Endothelial cell of umbilical vein (primary cell): ENCODE data around the gene SGK1. TPM values are rescaled to one million over a fixed set of nuclear protein-coding genes. Genes with fewer than 3 reads are reported as not detected.

Experiments used
- BruUV-seq: library from RNA; stranded (reverse); fragments of 400-500 nt; replicated peaks from 2 replicates; lab custom pipeline; 2021; lab: Mats Ljungman, UMichigan
- CTCF ChIA-PET: fragments of 300-600, 350-600 bp; sonication (Branson Sonifier 250); formaldehyde crosslinking; loops from one replicate; lab custom pipeline; 2021; ENCODE audit warnings: antibody characterized with exemption, inconsistent platforms; lab: Charles Lee
- POLR2A ChIA-PET: fragments of 300-600, 350-600 bp; sonication (Branson Sonifier 250); formaldehyde crosslinking; loops from one replicate; lab custom pipeline; 2021; ENCODE audit warnings: antibody characterized with exemption, inconsistent platforms; lab: Charles Lee
- DNase-seq: peaks from one replicate; pipeline ENCODE4 v3.0.0-alpha.2; 2011; ENCODE audit warnings: low read depth, low spot score
- FAIRE-seq: peaks from 2 replicates; lab custom pipeline; 2011; peaks lifted over from hg19 to GRCh38; lab: Jason Lieb, UNC
- H2AFZ ChIP-seq: 2 replicates; pipeline ENCODE4 v1.6.0; 2012; ENCODE audit warnings: low read depth, low read length, control low read depth, inconsistent platforms
- H3K27ac ChIP-seq: 2 replicates; pipeline ENCODE4 v1.5.1; 2011; ENCODE audit warnings: low read depth, mild to moderate bottlenecking, control low read depth, low read length, moderate library complexity; ENCODE audit not compliant: insufficient read depth
- H3K27me3 ChIP-seq, 2 experiments: 2 replicates each; pipeline versions ENCODE4 v1.6.0 to v1.6.1; 2011; ENCODE audit warnings: low read length in 2 of 2, mixed read lengths in 1 of 2; ENCODE audit not compliant: control insufficient read depth in 2 of 2, insufficient read depth in 2 of 2
- H3K36me3 ChIP-seq, 2 experiments: 2 replicates in 1 of 2; 3 replicates in 1 of 2; pipeline ENCODE4 v1.5.1; 2011; ENCODE audit warnings: low read length in 2 of 2, mild to moderate bottlenecking in 1 of 2, moderate library complexity in 1 of 2; ENCODE audit not compliant: control insufficient read depth in 2 of 2, insufficient read depth in 2 of 2; ENCODE audit errors: extremely low read depth in 1 of 2
- H3K4me1 ChIP-seq: 3 replicates; pipeline ENCODE4 v1.5.1; 2011; ENCODE audit warnings: mild to moderate bottlenecking, low read length; ENCODE audit not compliant: control insufficient read depth, insufficient read depth; ENCODE audit errors: extremely low read depth
- H3K4me2 ChIP-seq: 2 replicates; pipeline ENCODE4 v1.6.1; 2011; ENCODE audit warnings: low read length, control low read depth, mixed read lengths; ENCODE audit not compliant: insufficient read depth
- H3K4me3 ChIP-seq, 3 experiments: fragments of 200-600 bp in 1 of 3; sonication (generic), shearing (Covaris generic) in 1 of 3; replicated peaks in 1 of 3; 2 replicates each; pipeline ENCODE4 v1.5.1; 2011 to 2016; ENCODE audit warnings: control low read depth in 3 of 3, low read length in 3 of 3, mild to moderate bottlenecking in 2 of 3, inconsistent platforms in 1 of 3, low read depth in 1 of 3, moderate library complexity in 1 of 3; ENCODE audit not compliant: insufficient read depth in 1 of 3
- H3K79me2 ChIP-seq: 2 replicates; pipeline ENCODE4 v1.6.0; 2012; ENCODE audit warnings: low read length, inconsistent platforms; ENCODE audit not compliant: control insufficient read depth, insufficient read depth
- H3K9ac ChIP-seq: replicated peaks from 2 replicates; pipeline ENCODE3; 2011; ENCODE audit warnings: low read length, control low read depth; ENCODE audit not compliant: insufficient read depth; ENCODE audit errors: extremely low read depth
- H3K9me1 ChIP-seq: replicated peaks from 3 replicates; pipeline ENCODE4 v1.6.0; 2011; ENCODE audit warnings: mild to moderate bottlenecking, low read length; ENCODE audit not compliant: control insufficient read depth, insufficient read depth; ENCODE audit errors: extremely low read depth
- H3K9me3 ChIP-seq: replicated peaks from 2 replicates; pipeline ENCODE4 v1.5.1; 2012; ENCODE audit warnings: low read length, inconsistent platforms; ENCODE audit not compliant: control insufficient read depth, insufficient read depth
- H4K20me1 ChIP-seq: replicated peaks from 2 replicates; pipeline ENCODE3; 2011; ENCODE audit warnings: mild to moderate bottlenecking, low read length; ENCODE audit not compliant: control insufficient read depth, insufficient read depth; ENCODE audit errors: extremely low read depth
- CTCF ChIP-seq, 2 donors: IDR thresholded peaks; 1 replicate in 1 of 2; 2 replicates in 1 of 2; pipeline ENCODE4 v1.5.1; 2011; ENCODE audit warnings: low read length in 2 of 2, mild to moderate bottlenecking in 2 of 2, moderate library complexity in 2 of 2, control low read depth in 1 of 2, inconsistent platforms in 1 of 2, low read depth in 1 of 2; ENCODE audit not compliant: insufficient read depth in 1 of 2; ENCODE audit errors: extremely low read depth in 1 of 2
- EZH2 ChIP-seq: IDR thresholded peaks from 2 replicates; pipeline ENCODE4 v1.6.1; 2012; ENCODE audit warnings: borderline replicate concordance, low read depth, mild to moderate bottlenecking, moderate library complexity, low read length, inconsistent platforms; ENCODE audit not compliant: severe bottlenecking
- FOS ChIP-seq: IDR thresholded peaks from 2 replicates; pipeline ENCODE4 v1.6.1; 2011; ENCODE audit warnings: mild to moderate bottlenecking, low read length, moderate library complexity, borderline replicate concordance; ENCODE audit not compliant: insufficient read depth
- GATA2 ChIP-seq: IDR thresholded peaks from 2 replicates; pipeline ENCODE4 v1.7.0; 2011; ENCODE audit warnings: low read depth, mild to moderate bottlenecking, moderate library complexity, mixed read lengths, low read length; ENCODE audit not compliant: insufficient read length, insufficient read depth
- JUN ChIP-seq: IDR thresholded peaks from 2 replicates; pipeline ENCODE4 v1.6.1; 2011; ENCODE audit warnings: borderline replicate concordance, low read depth; ENCODE audit not compliant: insufficient read length, insufficient read depth
- MAX ChIP-seq: IDR thresholded peaks from 2 replicates; pipeline ENCODE4 v1.6.1; 2011; ENCODE audit not compliant: insufficient read depth, insufficient read length
- MYC ChIP-seq: IDR thresholded peaks from one replicate; pipeline ENCODE4 v1.6.1; 2011; ENCODE audit warnings: mild to moderate bottlenecking, low read depth, low read length
- POLR2A ChIP-seq: IDR thresholded peaks from 2 replicates; pipeline ENCODE4 v1.6.1; 2012; ENCODE audit warnings: low read depth, mild to moderate bottlenecking, control low read depth, low read length
- POLR2AphosphoS5 ChIP-seq: IDR thresholded peaks from 2 replicates; pipeline ENCODE4 v1.6.1; 2012; ENCODE audit warnings: low read depth, mild to moderate bottlenecking, control low read depth, low read length, moderate library complexity; ENCODE audit not compliant: insufficient read depth
- dilution Hi-C: fragments of 300-500 bp; cut with MboI; formaldehyde crosslinking; loops from one replicate; pipeline ENCODE4 v1.15.0; 2019; ENCODE audit warnings: low sequenced_read_pairs; ENCODE audit not compliant: extremely low pct_ligation_motif_present
- intact Hi-C: fragments of 100-400 bp; cut with micrococcal nuclease; formaldehyde crosslinking; loops from one replicate; pipeline ENCODE4 v1.10.0; 2022
- polyA plus RNA-seq, 4 experiments: library from polyadenylated mRNA; depleted of rRNA in 3 of 4; stranded (reverse) in 3 of 4; unstranded in 1 of 4; fragments of >200 nt; gene quantifications; 2 replicates each; pipeline versions ENCODE4 v1.2.1 to v1.2.3, GENCODE V29; 2011 to 2012; ENCODE audit warnings: missing spikeins in 1 of 4
- total RNA-seq: library from RNA; stranded (reverse); gene quantifications from 2 replicates; pipeline ENCODE4 v1.2.3, GENCODE V29; 2021

The SGK1 gene
- total and polyA plus RNA-seq, 2 donors (not counting 3 experiments of a cell fraction or from before 2014, with no cell fraction given) = 121 to 128 TPM

GRCh38 chr6:134134654-134135053 is 183.3 kb downstream of the SGK1 start:
- H4K20me1 ChIP-seq = no peaks in the 10 kb centered on the region
- ChIA-PET POLR2A (no interaction called here), CTCF (interaction anchor here (4.4 kb wide), 1 partner anchor 11 kb away, joined by 29 read pairs; no protein-coding TSS in a partner anchor)
- no peaks in the 10 kb centered on the region for H3K27me3 ChIP-seq
- no peak overlapping the region for H3K9ac ChIP-seq
- no peak for DNase-seq
- BruUV-seq = no TSS peak
- H2AFZ ChIP-seq = no peak overlapping the region
- intact Hi-C loops (no loop called here), dilution Hi-C loops (no loop called here)
- H3K4me1 ChIP-seq = no peaks in the 10 kb centered on the region
- no peaks in the 10 kb centered on the region for H3K36me3 ChIP-seq
- no peak overlapping the region for H3K27ac ChIP-seq
- H3K9me3 ChIP-seq = no peaks in the 10 kb centered on the region
- TF ChIP-seq EZH2 (no peak), FOS (no peak), POLR2AphosphoS5 (no peak), POLR2A (no peak), MYC (no peak), CTCF (IDR thresholded peaks at IDR 0.05; ENCODE audit: extremely low read depth in 1 of 2, insufficient read depth in 1 of 2, low read depth in 1 of 2, low read length in 2 of 2) (no peak), MAX (no peak), JUN (no peak), GATA2 (no peak)
- no peaks in the 10 kb centered on the region for H3K9me1 ChIP-seq
- no peak overlapping the region for H3K4me2 ChIP-seq
- no peak overlapping the region for H3K4me3 ChIP-seq
- FAIRE-seq = no peak
- H3K79me2 ChIP-seq = no peaks in the 10 kb centered on the region
